Measurements from ENCODE around the gene PRKAG2. TPM values are rescaled to one million over a fixed set of nuclear protein-coding genes. Genes with fewer than 3 reads are reported as not detected.

The PRKAG2 gene
- total and polyA plus RNA-seq, 2 of the 8 experiments (the other 6 are each of a cell fraction or from before 2014, with no cell fraction given): 7.5 to 18.1 TPM

DNA sequence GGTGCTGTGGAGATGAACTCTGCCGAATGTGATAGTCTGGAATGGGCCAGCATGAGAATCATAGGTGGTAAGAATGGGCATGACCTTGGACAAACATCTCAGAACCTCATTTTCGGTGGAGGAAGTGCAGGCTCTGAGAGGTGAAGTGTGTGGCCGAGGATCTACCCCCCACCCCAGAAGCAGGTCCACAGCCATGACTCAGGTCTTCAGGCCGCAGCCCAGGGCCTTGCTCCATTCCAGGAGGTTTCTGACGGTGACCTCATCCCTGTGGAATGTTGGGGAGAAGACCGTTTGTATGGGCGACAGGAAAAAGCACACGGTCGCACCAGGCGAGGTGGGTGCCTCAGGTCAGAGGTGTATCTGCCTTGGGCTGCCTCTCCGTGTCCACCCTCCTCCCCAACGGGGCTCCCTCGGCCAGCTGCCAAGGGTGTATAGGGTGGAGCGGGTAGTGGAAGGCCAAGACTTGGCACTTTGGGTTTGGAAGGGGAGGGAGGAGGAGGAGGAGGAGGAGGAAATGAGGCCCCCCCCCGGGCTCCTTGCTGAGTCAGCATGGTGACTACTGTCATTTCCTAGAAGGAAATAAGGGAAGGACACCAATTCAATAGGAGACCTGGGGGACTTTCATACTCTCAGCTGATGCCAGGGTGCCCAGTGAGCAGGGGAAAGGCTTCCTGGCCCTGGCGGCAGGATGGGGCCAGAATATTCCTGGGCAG lies 189.2 kb downstream of the PRKAG2 start (continued):
- no peak for TF ChIP-seq CBX5 (IDR thresholded peaks at IDR 0.05; ENCODE audit: low read depth, low read length)
- TF ChIP-seq ATF3 (IDR thresholded peaks at IDR 0.05; ENCODE audit: insufficient read depth, low read depth, low read length): peak; percentile 46; the same call in 1 of the 2 replicates
- peak; percentile 98 for TF ChIP-seq JUND (IDR thresholded peaks at IDR 0.05; ENCODE audit: low read length)
- no peak for TF ChIP-seq RXRA (IDR thresholded peaks at IDR 0.05; ENCODE audit: insufficient read depth, low read depth, low read length)
- TF ChIP-seq JUN (IDR thresholded peaks at IDR 0.05; ENCODE audit: low read depth, low read length): peak; percentile 90
- TF ChIP-seq, protein P1, sequence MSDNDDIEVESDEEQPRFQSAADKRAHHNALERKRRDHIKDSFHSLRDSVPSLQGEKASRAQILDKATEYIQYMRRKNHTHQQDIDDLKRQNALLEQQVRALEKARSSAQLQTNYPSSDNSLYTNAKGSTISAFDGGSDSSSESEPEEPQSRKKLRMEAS (IDR thresholded peaks at IDR 0.05): peak; percentile 83
- no peak for TF ChIP-seq CHD1 (IDR thresholded peaks at IDR 0.05; ENCODE audit: low read depth, low read length)

All from H1 (cell line).